Uterus (tissue), 4 donors: ENCODE results near the gene NLGN1. TPM values are rescaled to one million over a fixed set of nuclear protein-coding genes. Genes with fewer than 3 reads are reported as not detected.

Experiments
- DNase-seq, 2 donors: peaks; one replicate each; pipeline ENCODE4 v3.0.0-alpha.2; 2019 to 2020
- H3K27ac ChIP-seq, 2 donors: fragments of 200-600 bp; sonication (generic); 1 replicate in 1 of 2; 2 replicates in 1 of 2; pipeline ENCODE4 v1.5.1; 2016 to 2018
- H3K27me3 ChIP-seq, 2 donors: fragments of 200-600 bp; sonication (generic); one replicate each; pipeline ENCODE4 v1.5.1; 2018 to 2019; ENCODE audit warnings: control low read depth in 1 of 2
- H3K36me3 ChIP-seq, 2 donors: fragments of 200-600 bp; sonication (generic); one replicate each; pipeline ENCODE4 v1.5.1; 2019; ENCODE audit warnings: control low read depth in 1 of 2
- H3K4me1 ChIP-seq, 2 donors: fragments of 200-600 bp; sonication (generic); one replicate each; pipeline ENCODE4 v1.5.1; 2018 to 2019; ENCODE audit warnings: control low read depth in 1 of 2
- H3K4me3 ChIP-seq, 2 donors: fragments of 200-600 bp; sonication (generic); 1 replicate in 1 of 2; 2 replicates in 1 of 2; pipeline ENCODE4 v1.5.1; 2018 to 2019; ENCODE audit warnings: mild to moderate bottlenecking in 1 of 2
- H3K9me3 ChIP-seq, 2 donors: fragments of 200-600 bp; sonication (generic); one replicate each; pipeline ENCODE4 v1.5.1; 2019; ENCODE audit warnings: control low read depth in 1 of 2
- POLR2A ChIP-seq, 2 donors: fragments of 450-650 bp; IDR thresholded peaks; one replicate each; pipeline ENCODE4 v1.6.1; 2016; ENCODE audit warnings: antibody characterized with exemption in 2 of 2, mild to moderate bottlenecking in 1 of 2, moderate library complexity in 1 of 2
- intact Hi-C: fragments of 100-400 bp; cut with DNase I; formaldehyde crosslinking; loops from one replicate; pipeline ENCODE4 v1.15.1; 2023; ENCODE audit warnings: low total_unique reads
- total RNA-seq, 4 donors: library from RNA; depleted of rRNA in 3 of 4; stranded (reverse); fragments of >200 nt in 3 of 4; gene quantifications; one replicate each; pipeline versions ENCODE4 v1.1.0 to v1.2.4, GENCODE V29; 2014 to 2023
- TF ChIP-seq, protein P1 (sequence below), 4 experiments: fragments of 200-600 bp in 2 of 4; fragments of 450-650 bp in 2 of 4; sonication (generic) in 2 of 4; IDR thresholded peaks; one replicate each; pipeline ENCODE4 v1.5.1; 2016 to 2019; ENCODE audit warnings: antibody characterized with exemption in 4 of 4, mild to moderate bottlenecking in 2 of 4, moderate library complexity in 1 of 4
- donor health status: DM: yes; HTN: yes; CAD: no.

Gene NLGN1
- total RNA-seq, 4 donors from 2014 or later: 3.6 to 44.8 (median 9.8) TPM

DNA sequence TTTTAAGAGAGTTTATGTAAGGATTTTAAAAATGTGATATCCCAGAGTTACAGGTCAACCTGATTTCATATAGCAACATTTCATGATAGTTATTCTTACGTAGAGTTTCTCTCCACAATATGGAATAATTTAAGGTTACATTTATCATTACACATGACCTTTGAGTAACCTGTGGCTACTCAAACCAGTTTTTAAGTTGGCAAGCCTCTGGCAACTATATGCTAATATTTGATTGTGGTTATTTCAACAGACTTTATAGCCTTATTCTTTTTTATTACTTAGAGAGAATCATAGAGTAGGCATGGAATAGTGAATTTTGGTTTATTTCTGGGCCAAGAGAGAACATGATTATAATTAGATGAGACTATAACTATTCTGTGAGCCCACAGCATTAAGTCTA lies 504.9 kb downstream of the NLGN1 start:
- TF ChIP-seq, protein P1, sequence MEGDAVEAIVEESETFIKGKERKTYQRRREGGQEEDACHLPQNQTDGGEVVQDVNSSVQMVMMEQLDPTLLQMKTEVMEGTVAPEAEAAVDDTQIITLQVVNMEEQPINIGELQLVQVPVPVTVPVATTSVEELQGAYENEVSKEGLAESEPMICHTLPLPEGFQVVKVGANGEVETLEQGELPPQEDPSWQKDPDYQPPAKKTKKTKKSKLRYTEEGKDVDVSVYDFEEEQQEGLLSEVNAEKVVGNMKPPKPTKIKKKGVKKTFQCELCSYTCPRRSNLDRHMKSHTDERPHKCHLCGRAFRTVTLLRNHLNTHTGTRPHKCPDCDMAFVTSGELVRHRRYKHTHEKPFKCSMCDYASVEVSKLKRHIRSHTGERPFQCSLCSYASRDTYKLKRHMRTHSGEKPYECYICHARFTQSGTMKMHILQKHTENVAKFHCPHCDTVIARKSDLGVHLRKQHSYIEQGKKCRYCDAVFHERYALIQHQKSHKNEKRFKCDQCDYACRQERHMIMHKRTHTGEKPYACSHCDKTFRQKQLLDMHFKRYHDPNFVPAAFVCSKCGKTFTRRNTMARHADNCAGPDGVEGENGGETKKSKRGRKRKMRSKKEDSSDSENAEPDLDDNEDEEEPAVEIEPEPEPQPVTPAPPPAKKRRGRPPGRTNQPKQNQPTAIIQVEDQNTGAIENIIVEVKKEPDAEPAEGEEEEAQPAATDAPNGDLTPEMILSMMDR (IDR thresholded peaks at IDR 0.05): no peak
- TF ChIP-seq POLR2A (IDR thresholded peaks at IDR 0.05): no peak
- Histone ChIP-seq H3K36me3 (no peaks in the 10 kb centered on the region), H3K27ac (no peak overlapping the region), H3K27me3 (no peaks in the 10 kb centered on the region), H3K4me1 (no peaks in the 10 kb centered on the region), H3K4me3 (no peak overlapping the region), H3K9me3 (no peaks in the 10 kb centered on the region)
- no peak for DNase-seq
- intact Hi-C loops: no loop called here

DNA sequence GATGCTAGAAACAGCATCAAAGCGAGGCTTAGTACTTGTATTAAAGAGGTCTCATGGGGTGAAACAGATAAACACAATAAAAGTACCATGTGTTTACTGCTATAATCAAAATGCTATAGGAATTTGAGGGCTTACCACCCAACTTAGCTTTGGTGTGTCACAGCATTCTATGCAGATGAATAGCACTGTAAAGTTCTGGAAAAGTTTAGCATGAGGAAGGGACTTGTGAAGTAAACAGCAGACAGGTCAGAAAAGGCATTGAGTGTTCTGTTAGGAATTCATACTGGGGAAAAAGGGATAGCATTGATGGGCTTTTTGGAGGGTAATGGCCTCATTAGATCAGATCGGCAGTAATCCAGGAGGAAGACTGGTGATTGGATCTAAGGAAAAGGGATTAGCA lies 505.3 kb downstream of the NLGN1 start:
- intact Hi-C loops: no loop called here
- H3K27me3 ChIP-seq: no peaks in the 10 kb centered on the region

DNA sequence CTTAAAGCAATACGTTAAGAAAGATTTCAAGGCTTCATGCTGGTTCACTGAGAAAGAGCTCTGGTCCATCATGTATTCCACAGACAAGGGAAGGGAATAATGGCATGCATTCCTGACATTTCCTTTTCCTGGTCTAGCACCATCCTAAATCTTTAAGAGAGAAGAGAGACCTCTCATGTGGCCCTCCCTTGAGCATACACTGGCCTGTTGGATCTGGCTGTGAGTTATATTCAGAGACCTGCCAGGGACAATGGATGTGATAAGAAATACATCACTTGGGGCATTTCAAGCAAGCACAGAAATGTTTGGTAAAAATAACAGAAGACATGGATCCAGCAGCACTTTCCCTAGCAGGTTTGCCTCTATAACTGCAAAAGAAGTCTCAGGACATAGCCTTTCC lies 507.8 kb downstream of the NLGN1 start:
- Histone ChIP-seq H3K27me3 (no peaks in the 10 kb centered on the region), H3K27ac (no peak overlapping the region), H3K9me3 (no peaks in the 10 kb centered on the region), H3K4me3 (no peak overlapping the region), H3K4me1 (no peaks in the 10 kb centered on the region), H3K36me3 (no peaks in the 10 kb centered on the region)
- DNase-seq: no peak
- intact Hi-C loops: no loop called here
- no peak for TF ChIP-seq POLR2A (IDR thresholded peaks at IDR 0.05)
- TF ChIP-seq, protein P1 (IDR thresholded peaks at IDR 0.05): no peak

More for the DNA sequence above, 505.3 kb downstream of the NLGN1 start:
- Histone ChIP-seq H3K9me3 (no peaks in the 10 kb centered on the region), H3K4me1 (no peaks in the 10 kb centered on the region), H3K36me3 (no peaks in the 10 kb centered on the region), H3K4me3 (no peak overlapping the region), H3K27ac (no peak overlapping the region)
- no peak for DNase-seq
- no peak for TF ChIP-seq POLR2A (IDR thresholded peaks at IDR 0.05)
- TF ChIP-seq, protein P1 (IDR thresholded peaks at IDR 0.05): no peak

DNA sequence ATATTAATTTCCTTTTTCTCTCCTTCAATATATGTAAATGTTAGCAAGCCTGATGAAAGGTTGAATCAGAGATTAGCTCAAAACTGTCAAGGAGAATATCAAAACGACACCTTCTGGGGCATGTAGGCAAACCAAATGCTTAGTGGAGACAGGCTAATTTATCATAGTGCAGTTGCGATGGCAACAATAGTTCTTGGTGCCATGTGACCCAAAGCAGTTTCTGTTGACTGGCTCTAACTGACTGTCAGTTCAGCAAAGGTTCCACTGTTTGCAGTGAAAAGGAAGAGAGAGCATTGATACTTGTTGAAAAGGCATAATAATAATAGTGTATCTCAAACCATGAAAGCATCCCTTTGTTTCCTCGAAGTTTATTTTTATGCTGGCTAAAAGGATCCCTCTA lies 513.9 kb downstream of the NLGN1 start:
- Histone ChIP-seq H3K4me3 (no peak overlapping the region), H3K27ac (no peak overlapping the region), H3K36me3 (no peaks in the 10 kb centered on the region), H3K9me3 (no peaks in the 10 kb centered on the region), H3K4me1 (no peaks in the 10 kb centered on the region), H3K27me3 (no peaks in the 10 kb centered on the region)
- no peak for TF ChIP-seq POLR2A (IDR thresholded peaks at IDR 0.05)
- TF ChIP-seq, protein P1 (IDR thresholded peaks at IDR 0.05): no peak
- no peak for DNase-seq
- intact Hi-C loops: no loop called here

DNA sequence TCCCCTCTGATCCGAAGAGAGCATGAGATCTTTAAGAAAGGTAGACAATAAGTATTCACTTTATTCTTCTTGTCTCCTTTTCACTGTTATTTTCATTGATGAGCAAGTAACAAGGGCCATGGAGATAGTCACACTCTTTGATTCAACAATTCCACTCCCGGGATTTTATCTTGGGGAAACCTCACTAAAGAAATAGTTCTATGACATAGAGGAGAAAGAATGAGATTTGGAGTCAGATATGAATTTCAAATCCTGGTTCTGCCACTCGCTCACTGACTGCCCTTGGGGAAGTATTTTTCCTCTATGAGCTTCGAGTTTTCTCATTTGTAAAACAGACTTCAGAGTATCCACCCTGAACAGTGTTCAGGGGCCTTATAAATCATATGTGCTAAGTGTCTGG lies 514.6 kb downstream of the NLGN1 start:
- no peaks in the 10 kb centered on the region for H3K27me3 ChIP-seq
- H3K4me3 ChIP-seq: no peak overlapping the region
- H3K4me1 ChIP-seq: no peaks in the 10 kb centered on the region
- intact Hi-C loops: no loop called here
- no peaks in the 10 kb centered on the region for H3K9me3 ChIP-seq
- no peak overlapping the region for H3K27ac ChIP-seq
- no peak for TF ChIP-seq POLR2A (IDR thresholded peaks at IDR 0.05)
- TF ChIP-seq, protein P1 (IDR thresholded peaks at IDR 0.05): no peak
- H3K36me3 ChIP-seq: no peaks in the 10 kb centered on the region
- DNase-seq: no peak
